ENCODE data around the gene FNBP1L. TPM values are rescaled to one million over a fixed set of nuclear protein-coding genes. Genes with fewer than 3 reads are reported as not detected.

Gene FNBP1L
- polyA plus RNA-seq, 3 donors: 101 to 125 (median 108) TPM

Other genes with a start within 250 kb of the FNBP1L start
- 10 to 100 TPM; 51.8 to 58.5 (median 58.0) TPM for gene DR1, start 102.2 kb upstream of the FNBP1L start, polyA plus RNA-seq (ENCODE audit: insufficient read length in 3 of 3)
- 10 to 100 TPM; 21.9 to 23.1 (median 23.1) TPM for gene BCAR3, start 233.7 kb downstream of the FNBP1L start, polyA plus RNA-seq (ENCODE audit: insufficient read length in 3 of 3)

Data from renal pelvis (tissue), 3 donors.